ENCODE measurements around the gene PI4KA.
"Not testable (repeated sequence)": the region's sequence is repeated elsewhere in the genome, so short reads cannot be mapped to it uniquely, and the experiment has no call there.

PI4KA gene

DNA sequence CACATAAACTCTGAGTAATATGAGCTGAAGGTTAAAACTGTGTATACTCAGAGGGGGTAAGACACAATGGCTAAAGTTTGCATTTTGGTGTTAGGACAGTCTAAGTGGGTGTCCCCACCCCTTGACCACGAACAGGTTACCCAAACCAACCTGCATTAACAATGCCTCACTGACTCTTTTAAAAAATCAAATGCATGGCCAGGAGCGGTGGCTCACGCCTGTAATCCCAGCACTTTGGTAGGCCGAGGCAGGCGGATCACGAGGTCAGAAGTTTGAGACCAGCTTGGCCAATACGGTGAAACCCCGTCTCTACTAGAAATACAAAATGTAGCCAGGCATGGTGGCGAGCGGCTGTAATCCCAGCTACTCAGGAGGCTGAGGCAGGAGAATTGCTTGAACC, 19.3 kb downstream of the PI4KA start:
- not testable (repeated sequence) for H3K4me3 ChIP-seq (ENCODE audit: low read length); H3K9me3 ChIP-seq (ENCODE audit: control insufficient read depth, low read depth, low read length); H3K27ac ChIP-seq (ENCODE audit: low read length); H3K27me3 ChIP-seq (ENCODE audit: control insufficient read depth, insufficient read depth, low read length); H3K9ac ChIP-seq (ENCODE audit: low read length); H3K36me3 ChIP-seq (ENCODE audit: control insufficient read depth, low read depth, low read length)
- H3K4me1 ChIP-seq (ENCODE audit: control insufficient read depth, low read depth, low read length), result peaks cover 10% of the 10 kb centered on the region

DNA sequence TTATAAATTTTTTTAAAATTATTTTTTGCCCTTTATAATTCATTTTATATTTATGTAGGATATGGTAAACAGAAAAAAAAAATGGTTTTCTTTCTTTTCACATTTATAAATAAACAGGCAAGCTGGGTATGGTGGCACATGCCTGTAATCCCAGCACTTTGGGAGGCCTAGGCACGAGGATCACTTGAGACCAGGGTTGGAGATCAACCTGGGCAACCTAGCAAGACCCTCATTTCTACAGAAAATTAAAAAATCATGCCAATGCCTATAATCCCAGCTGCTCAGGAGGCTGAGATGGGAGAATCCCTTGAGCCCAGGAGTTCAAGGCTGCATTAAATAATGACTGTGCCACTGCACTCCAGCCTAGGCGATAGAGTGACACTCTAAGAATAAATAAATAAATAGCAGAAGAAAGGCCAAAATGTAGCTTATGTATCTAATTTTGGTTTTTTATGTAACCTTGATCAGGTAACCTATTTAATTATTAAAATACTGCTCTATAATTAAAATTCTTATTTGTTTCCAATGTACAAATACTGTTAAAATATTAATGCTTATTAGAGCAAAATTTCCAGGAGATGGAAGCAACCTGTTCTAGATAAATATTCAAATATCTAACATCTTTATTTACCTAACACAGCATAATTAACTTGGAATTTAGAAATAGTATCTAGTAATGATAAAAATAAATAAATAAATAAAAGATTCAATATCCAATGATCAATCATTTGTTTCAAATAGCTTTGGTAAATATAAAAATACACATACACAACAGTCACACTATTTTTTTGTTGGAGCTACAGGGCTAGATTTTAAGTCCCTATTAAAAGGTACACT, 21.4 kb downstream of the PI4KA start:
- Histone ChIP-seq H3K4me1 (ENCODE audit: control insufficient read depth, low read depth, low read length) (peaks cover 10% of the 10 kb centered on the region), H3K36me3 (ENCODE audit: control insufficient read depth, low read depth, low read length) (peaks cover 4% of the 10 kb centered on the region), H3K9ac (ENCODE audit: low read length) (no peak overlapping the region), H3K4me3 (ENCODE audit: low read length) (no peak overlapping the region), H3K27ac (ENCODE audit: low read length) (no peak overlapping the region), H3K27me3 (ENCODE audit: control insufficient read depth, insufficient read depth, low read length) (no peaks in the 10 kb centered on the region), H3K9me3 (ENCODE audit: control insufficient read depth, low read depth, low read length) (no peaks in the 10 kb centered on the region)

DNA sequence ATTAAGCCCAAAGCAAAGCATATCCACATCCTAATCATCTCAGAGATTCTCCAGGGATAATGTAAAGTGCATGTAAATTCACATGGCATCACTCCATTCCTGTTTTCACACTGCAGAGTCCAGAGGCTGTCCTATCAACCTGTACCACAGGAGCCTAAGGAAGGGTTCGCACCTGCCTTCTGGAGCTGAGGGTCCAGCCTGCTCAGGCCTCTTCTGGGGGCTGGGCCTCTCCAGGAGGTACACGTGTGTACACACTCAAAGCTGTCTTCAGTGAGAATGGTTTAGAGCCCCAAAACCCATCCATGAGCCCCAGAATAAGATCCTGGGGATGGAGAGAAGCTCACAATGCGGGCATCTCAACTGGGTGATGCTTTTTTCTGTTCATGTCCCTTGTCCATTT, 23.9 kb downstream of the PI4KA start:
- Histone ChIP-seq H3K27me3 (ENCODE audit: control insufficient read depth, insufficient read depth, low read length) (no peaks in the 10 kb centered on the region), H3K9ac (ENCODE audit: low read length) (no peak overlapping the region), H3K27ac (ENCODE audit: low read length) (no peak overlapping the region), H3K9me3 (ENCODE audit: control insufficient read depth, low read depth, low read length) (no peaks in the 10 kb centered on the region), H3K4me3 (ENCODE audit: low read length) (no peak overlapping the region), H3K36me3 (ENCODE audit: control insufficient read depth, low read depth, low read length) (peaks cover 4% of the 10 kb centered on the region), H3K4me1 (ENCODE audit: control insufficient read depth, low read depth, low read length) (no peaks in the 10 kb centered on the region)

DNA sequence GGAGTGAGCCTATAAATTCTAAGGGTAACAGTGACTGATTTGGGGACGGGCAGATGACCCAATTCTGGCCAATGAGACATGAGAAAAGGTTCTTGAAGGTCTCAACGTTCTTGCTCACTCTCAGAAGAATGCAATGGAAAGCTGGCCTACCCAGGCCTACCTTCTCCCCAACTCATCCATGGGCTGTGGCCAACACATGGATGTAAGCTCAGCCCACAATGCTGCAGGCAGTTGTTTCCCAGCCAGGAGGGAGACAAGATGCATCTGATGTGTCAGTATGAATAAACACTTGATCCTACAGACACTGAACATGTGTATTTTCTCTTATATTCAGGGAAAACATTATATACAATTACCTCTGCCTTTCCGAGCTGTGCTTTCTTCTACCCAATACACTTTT, 24.4 kb downstream of the PI4KA start:
- Histone ChIP-seq H3K36me3 (ENCODE audit: control insufficient read depth, low read depth, low read length) (peaks cover 4% of the 10 kb centered on the region), H3K27ac (ENCODE audit: low read length) (no peak overlapping the region), H3K4me3 (ENCODE audit: low read length) (no peak overlapping the region), H3K27me3 (ENCODE audit: control insufficient read depth, insufficient read depth, low read length) (no peaks in the 10 kb centered on the region), H3K9me3 (ENCODE audit: control insufficient read depth, low read depth, low read length) (no peaks in the 10 kb centered on the region), H3K4me1 (ENCODE audit: control insufficient read depth, low read depth, low read length) (no peaks in the 10 kb centered on the region), H3K9ac (ENCODE audit: low read length) (no peak overlapping the region)

DNA sequence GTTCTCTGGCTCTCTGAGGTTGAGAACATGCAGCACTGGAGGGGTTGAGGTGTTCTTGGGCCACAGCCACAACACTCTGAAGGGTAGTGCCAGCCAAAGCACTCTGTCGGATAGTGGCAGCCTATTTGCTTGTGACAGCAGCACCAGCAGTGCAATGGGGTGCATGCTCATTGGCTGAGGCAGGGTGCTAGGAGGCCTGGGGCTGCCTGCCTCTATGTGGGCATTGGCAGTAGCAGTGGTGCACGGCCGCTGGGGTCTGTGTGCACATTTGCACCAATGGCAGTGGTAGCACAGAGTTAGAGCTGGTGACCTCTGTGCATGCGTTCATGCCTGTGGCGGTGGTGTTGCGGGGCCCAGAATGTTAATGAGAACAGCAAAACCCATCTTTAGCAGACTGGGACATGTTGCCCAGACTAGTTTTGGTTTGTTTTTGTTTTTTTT, 25.4 kb downstream of the PI4KA start:
- Histone ChIP-seq H3K4me3 (ENCODE audit: low read length) (no peak overlapping the region), H3K36me3 (ENCODE audit: control insufficient read depth, low read depth, low read length) (peaks cover 4% of the 10 kb centered on the region), H3K9ac (ENCODE audit: low read length) (no peak overlapping the region), H3K4me1 (ENCODE audit: control insufficient read depth, low read depth, low read length) (no peaks in the 10 kb centered on the region), H3K27me3 (ENCODE audit: control insufficient read depth, insufficient read depth, low read length) (no peaks in the 10 kb centered on the region), H3K9me3 (ENCODE audit: control insufficient read depth, low read depth, low read length) (no peaks in the 10 kb centered on the region), H3K27ac (ENCODE audit: low read length) (no peak overlapping the region)

DNA sequence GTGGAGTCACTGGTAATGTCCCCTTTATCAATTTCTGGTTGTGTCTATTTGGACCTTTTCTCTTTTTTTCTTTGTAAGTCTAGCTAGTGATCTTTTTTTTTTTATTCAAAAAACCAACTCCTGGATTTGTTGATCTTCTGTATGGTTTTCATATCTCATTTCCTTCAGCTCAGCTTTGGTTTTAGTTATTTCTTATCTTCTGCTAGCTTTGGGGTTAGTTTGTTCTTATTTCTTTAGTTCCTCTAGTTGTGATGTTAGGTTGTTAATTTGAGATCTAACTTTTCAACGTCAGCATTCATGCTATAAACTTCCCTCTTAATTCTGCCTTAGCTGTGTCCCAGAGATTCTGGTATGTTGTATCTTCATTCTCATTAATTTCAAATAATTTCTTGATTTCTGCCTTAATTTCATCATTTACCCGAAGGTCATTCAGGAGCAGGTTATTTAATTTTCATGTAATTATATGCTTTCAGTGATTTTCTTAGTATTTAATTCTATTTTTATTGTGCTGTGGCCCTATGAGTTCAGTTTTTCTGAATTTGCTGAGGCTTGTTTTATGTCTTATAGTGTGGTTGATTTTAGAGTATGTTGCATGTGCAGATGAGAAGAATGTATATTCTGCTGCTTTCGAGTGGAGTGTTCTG, 29.0 kb downstream of the PI4KA start:
- H3K27me3 ChIP-seq (ENCODE audit: control insufficient read depth, insufficient read depth, low read length), result no peaks in the 10 kb centered on the region
- no peaks in the 10 kb centered on the region for H3K9me3 ChIP-seq (ENCODE audit: control insufficient read depth, low read depth, low read length)
- no peak overlapping the region for H3K9ac ChIP-seq (ENCODE audit: low read length)
- no peaks in the 10 kb centered on the region for H3K4me1 ChIP-seq (ENCODE audit: control insufficient read depth, low read depth, low read length)
- no peak overlapping the region for H3K27ac ChIP-seq (ENCODE audit: low read length)
- peaks cover 4% of the 10 kb centered on the region for H3K36me3 ChIP-seq (ENCODE audit: control insufficient read depth, low read depth, low read length)
- H3K4me3 ChIP-seq (ENCODE audit: low read length), result no peak overlapping the region

DNA sequence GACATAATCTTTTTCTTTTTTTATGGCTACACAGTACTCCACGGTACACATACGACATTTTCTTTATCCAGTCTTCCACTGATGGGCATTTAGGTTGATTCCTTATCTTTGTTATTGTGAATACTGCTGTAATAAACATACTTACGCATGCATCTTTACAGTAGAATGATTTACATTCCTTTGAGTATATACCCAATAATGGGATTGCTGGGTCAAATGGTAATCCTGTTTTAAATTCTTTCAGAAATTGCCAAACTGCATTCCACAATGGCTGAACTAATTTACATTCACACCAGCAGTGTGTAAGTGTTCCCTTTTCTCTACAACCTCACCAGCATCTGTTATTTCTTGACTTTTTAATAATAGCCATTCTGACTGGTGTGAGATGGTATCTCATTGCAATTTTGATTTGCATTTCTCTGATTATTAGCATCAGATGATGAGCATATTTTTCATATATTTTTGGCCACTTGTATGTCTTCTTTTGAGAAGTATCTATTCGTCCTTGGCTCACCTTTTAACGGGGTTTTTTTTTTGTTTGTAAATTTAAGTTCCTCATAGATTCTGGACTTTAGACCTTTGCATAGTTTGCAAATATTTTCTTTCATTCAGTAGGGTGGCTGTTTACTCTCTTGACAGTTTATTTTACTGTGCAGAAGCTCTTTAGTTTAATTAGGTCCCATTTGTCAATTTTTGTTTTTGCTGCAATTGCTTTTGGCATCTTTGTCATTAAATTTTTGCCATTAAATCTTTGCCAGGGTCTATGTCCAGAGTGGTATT, 32.0 kb downstream of the PI4KA start:
- not testable (repeated sequence) for H3K36me3 ChIP-seq (ENCODE audit: control insufficient read depth, low read depth, low read length); H3K4me1 ChIP-seq (ENCODE audit: control insufficient read depth, low read depth, low read length); H3K9ac ChIP-seq (ENCODE audit: low read length); H3K27me3 ChIP-seq (ENCODE audit: control insufficient read depth, insufficient read depth, low read length); H3K4me3 ChIP-seq (ENCODE audit: low read length); H3K9me3 ChIP-seq (ENCODE audit: control insufficient read depth, low read depth, low read length); H3K27ac ChIP-seq (ENCODE audit: low read length)

DNA sequence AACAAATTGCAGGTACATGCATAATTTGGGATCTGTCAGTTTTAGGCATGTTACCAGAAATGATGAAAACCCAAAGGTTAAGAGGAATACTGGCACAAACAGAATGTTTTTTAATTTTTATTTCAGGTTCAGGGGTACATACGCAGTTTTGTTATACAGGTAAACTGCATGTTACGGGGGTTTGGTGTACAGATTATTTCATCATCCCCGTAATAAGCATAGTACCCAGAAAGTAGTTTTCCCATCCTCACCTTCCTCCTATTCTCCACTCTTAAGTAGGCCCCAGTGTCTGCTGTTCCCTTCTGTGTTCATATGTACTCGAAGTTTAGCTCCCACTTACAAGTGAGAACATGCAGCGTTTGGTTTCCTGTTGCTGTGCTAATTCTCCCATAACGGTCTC, 33.0 kb downstream of the PI4KA start:
- Histone ChIP-seq H3K9me3 (ENCODE audit: control insufficient read depth, low read depth, low read length) (no peaks in the 10 kb centered on the region), H3K36me3 (ENCODE audit: control insufficient read depth, low read depth, low read length) (no peaks in the 10 kb centered on the region)

DNA sequence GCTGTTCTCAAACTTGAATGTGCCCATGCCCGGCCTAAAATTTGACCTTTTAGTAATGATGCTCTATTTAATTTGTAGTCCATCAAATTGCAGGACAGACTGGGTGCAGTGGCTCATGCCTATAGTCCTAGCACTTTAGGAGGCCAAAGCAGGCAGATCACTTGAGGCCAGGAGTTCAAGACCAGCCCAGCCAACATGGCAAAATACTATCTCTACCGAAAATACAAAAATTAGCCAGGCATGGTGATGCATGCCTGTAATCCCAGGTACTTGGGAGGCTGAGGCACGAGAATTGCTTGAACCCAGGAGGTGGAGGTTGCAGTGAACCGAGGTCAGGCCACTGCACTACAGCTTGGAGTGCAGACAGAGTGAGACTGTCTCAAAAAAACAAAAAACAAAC, 33.4 kb downstream of the PI4KA start:
- H3K27me3 ChIP-seq (ENCODE audit: control insufficient read depth, insufficient read depth, low read length); H3K9me3 ChIP-seq (ENCODE audit: control insufficient read depth, low read depth, low read length); H3K27ac ChIP-seq (ENCODE audit: low read length); H3K9ac ChIP-seq (ENCODE audit: low read length); H3K36me3 ChIP-seq (ENCODE audit: control insufficient read depth, low read depth, low read length); H3K4me1 ChIP-seq (ENCODE audit: control insufficient read depth, low read depth, low read length); H3K4me3 ChIP-seq (ENCODE audit: low read length): not testable (repeated sequence)

More for the DNA sequence above, 33.0 kb downstream of the PI4KA start:
- no peak overlapping the region for H3K4me3 ChIP-seq (ENCODE audit: low read length)
- H3K27me3 ChIP-seq (ENCODE audit: control insufficient read depth, insufficient read depth, low read length), result no peaks in the 10 kb centered on the region
- H3K27ac ChIP-seq (ENCODE audit: low read length), result no peak overlapping the region
- no peaks in the 10 kb centered on the region for H3K4me1 ChIP-seq (ENCODE audit: control insufficient read depth, low read depth, low read length)
- H3K9ac ChIP-seq (ENCODE audit: low read length), result no peak overlapping the region

DNA sequence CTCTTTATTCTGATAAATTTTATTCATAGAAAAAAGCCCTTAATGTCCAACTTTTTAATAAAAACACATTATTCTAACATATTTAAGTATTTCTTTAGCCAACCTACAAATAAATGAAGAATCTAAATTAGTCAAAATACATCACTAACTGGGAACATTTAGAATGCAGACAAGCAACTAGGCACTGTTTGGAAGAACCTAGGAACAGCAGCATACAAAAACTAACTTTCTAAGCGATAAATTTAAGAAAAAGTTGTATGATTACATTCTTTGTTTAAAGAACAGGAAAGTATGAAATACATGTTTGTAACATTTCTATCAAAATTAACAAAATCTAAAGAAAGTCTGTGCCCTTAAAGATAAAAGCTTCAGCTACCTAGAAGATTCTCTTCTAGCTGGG, 35.3 kb downstream of the PI4KA start:
- H3K4me1 ChIP-seq (ENCODE audit: control insufficient read depth, low read depth, low read length), result no peaks in the 10 kb centered on the region
- no peaks in the 10 kb centered on the region for H3K36me3 ChIP-seq (ENCODE audit: control insufficient read depth, low read depth, low read length)
- H3K27me3 ChIP-seq (ENCODE audit: control insufficient read depth, insufficient read depth, low read length), result no peaks in the 10 kb centered on the region
- H3K9ac ChIP-seq (ENCODE audit: low read length), result no peak overlapping the region
- H3K27ac ChIP-seq (ENCODE audit: low read length), result no peak overlapping the region
- no peaks in the 10 kb centered on the region for H3K9me3 ChIP-seq (ENCODE audit: control insufficient read depth, low read depth, low read length)
- no peak overlapping the region for H3K4me3 ChIP-seq (ENCODE audit: low read length)

DNA sequence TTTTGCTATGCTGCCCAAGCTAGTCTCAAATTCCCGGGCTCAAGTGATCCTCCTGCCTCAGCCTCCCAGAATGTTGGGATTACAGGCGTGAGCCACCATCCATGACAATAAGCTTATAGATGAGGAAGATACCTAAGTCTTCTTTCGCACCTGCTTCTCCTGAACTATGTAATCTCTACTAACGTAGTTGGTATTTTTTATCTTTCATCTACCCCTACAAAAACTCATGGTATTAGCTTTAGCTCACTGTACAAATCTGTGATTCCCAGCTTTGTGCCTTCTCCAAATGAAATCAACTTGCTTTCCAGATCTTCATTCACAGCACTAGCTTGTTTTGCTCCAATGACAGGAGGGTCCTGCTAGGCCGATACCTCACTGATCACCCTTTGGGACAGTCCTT, 36.4 kb downstream of the PI4KA start:
- H3K4me1 ChIP-seq (ENCODE audit: control insufficient read depth, low read depth, low read length), result no peaks in the 10 kb centered on the region
- H3K9me3 ChIP-seq (ENCODE audit: control insufficient read depth, low read depth, low read length), result no peaks in the 10 kb centered on the region
- H3K27me3 ChIP-seq (ENCODE audit: control insufficient read depth, insufficient read depth, low read length), result no peaks in the 10 kb centered on the region
- no peak overlapping the region for H3K9ac ChIP-seq (ENCODE audit: low read length)
- no peaks in the 10 kb centered on the region for H3K36me3 ChIP-seq (ENCODE audit: control insufficient read depth, low read depth, low read length)
- H3K4me3 ChIP-seq (ENCODE audit: low read length), result no peak overlapping the region
- no peak overlapping the region for H3K27ac ChIP-seq (ENCODE audit: low read length)

Measured in iPS-18a (cell line).